NCI-H128 (cell line): ENCODE measurements around the gene EFCAB3.
A peak's percentile ranks its signal among the peaks of the same experiment; 100 is the strongest.
"Not testable (repeated sequence)": the region's sequence is repeated elsewhere in the genome, so short reads cannot be mapped to it uniquely, and the experiment has no call there.

Experiments used
- DNase-seq: peaks from one replicate; lab custom pipeline; 2025; ENCODE audit not compliant: unreplicated experiment; lab: John Stamatoyannopoulos, UW

The EFCAB3 gene

DNA sequence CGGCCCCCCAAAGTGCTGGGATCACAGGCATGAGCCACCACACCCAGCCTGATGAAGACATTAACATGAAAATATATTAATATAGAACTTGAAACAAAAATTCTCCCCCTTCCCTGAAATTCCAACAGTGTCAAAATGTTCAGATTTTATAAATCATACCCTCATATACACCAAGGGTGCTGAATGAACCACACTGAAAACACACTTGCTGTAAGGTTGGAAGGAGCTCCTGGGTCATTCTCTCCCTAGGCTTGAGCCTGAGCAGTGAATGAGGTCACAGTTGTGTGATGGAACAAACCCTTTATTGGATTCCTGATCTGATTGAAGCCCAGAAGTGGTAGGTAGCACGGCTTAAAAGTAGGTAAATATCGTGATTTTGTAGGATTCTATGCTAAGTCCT lies at the start of gene EFCAB3:
Gene EFCAB3 (plus strand): TSS at position 301 of the 400 bp plus-strand sequence. CDS start 2,427 bp downstream, outside the sequence.
- DNase-seq, result no peak

DNA sequence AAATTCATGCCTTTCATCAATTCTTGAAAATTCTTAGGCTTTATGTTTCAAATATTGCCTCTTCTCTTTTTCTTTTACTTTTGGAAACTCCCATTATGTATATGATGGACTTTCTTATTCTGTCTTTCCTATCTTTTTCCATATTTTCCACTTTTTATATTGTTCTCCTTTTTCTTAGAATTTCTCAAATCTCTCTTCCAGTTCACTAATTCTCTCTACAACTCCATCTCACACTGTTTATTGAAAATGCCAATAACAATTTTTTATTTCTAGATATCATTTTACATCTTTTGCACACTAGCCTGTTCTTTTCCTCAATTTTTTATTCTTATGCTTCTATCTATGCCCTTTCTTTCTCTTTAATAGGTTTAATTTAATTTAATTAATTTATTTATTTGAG lies 43.8 kb upstream of the EFCAB3 start:
- DNase-seq, result no peak

DNA sequence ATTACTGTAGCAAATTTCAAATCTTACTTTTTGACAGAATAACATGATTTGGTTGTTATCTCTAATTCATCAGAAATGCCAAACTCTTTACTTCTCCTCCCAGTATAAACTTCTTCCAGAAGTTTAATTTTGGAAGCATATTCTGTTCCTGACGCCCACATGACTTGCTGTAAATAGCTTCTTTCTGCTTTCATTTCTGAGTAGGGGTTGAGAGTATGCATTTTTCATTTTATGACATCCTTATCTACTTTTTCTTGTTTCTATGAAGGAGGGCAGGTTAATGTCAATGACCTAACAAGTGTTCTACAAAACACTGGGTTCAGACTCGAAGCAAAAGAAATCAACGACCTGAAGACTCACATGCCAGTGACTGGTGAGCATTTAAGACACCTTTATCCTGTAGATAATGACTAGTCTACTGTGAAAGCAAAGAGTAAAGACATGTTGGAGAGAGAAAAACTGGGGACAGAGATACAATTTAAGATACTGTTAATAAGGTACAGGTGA lies 36.5 kb upstream of the EFCAB3 start:
- DNase-seq, result no peak

DNA sequence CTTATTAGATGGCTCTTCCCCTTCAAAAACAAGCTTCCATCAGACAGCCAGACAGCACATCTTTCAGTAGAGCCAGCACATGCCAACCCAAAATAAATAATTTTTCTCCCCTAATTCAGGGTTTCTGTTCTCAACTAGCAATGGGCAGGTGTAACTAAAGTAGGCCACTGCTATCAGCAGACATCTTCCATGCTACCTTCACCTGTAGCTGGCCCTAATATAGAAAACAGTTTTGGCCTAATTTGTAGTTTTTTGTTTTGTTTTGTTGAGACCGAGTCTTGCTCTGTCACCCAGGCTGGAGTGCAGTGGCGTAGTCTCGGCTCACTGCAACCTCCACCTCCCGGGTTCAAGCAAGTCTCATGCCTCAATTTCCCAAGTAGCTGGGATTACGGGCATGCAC lies 29.2 kb upstream of the EFCAB3 start:
- DNase-seq, result no peak

DNA sequence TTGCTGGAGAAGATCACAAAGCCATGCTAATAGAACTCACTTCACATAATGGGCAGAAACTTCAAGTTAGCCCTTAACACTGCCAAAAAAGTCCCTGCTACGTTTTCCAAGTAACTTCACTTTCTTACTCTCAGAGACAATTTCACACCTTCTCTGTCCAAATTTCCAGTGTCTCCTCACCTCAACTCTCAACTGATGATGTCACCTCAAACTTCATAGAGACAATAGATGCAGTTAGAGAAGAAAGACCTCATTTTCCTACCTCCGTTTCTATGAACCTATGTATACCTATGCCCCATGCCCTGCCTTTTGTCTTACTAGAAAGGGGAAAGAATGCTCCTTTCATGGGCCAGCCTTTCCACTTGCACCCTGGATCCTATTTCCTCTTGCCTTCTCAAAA lies 14.2 kb upstream of the EFCAB3 start:
- DNase-seq, result no peak

DNA sequence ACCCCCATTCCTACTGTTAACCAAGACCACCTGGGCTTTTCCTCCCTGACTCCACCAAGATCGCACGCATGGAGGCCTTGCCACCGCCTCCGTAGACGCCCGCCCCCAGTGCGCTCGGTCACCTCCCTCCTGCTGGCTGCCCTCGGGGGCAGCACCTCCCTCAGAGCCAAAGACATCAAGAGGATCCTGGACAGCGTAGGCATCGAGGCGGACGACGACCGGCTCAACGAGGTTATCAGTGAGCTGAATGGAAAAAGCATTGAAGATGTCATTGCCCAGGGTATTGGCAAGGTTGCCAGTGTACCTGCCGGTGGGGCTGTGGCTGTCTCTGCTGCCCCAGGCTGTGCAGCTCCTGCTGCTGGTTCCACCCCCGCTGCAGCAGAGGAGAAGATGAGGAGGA lies 1.2 kb downstream of the EFCAB3 start:
- no peak for DNase-seq

DNA sequence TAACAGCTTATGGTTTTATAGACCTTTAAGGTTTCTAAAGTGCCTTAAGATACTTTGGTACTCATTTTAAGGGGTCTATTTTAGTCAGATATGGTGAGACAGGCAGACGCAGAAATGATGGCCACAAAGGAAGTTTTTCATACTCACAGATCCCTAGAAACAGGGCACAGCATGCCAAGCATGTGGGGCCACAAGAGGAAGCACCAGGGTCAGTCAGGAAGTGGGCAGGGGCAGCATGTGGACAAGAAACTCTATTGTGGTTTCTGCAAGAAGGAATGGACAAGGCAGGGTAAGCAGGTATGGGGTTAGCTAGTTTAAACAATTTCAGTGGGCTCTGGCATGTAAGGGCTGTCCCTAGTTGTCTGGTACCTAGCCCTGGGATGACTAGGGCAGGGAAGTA lies 8.5 kb downstream of the EFCAB3 start:
- no peak for DNase-seq

DNA sequence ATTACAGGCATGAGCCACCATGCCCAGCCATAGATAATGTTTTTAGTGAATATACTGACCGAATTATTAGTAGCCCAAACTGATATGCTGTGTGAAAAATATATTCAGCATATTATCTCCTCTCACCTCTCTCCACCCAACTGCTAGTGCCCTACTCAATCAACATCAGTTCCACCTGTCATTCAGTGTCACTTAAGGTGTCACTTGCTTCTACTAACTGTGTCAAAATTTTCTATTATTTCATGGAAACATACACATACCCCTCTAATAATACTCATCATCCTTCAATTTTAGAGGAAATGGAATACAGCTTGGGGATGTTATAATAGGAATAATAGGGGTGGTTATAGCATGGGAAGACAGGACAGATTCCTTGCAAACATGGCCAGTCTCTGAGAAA lies 12.6 kb downstream of the EFCAB3 start:
- no peak for DNase-seq

DNA sequence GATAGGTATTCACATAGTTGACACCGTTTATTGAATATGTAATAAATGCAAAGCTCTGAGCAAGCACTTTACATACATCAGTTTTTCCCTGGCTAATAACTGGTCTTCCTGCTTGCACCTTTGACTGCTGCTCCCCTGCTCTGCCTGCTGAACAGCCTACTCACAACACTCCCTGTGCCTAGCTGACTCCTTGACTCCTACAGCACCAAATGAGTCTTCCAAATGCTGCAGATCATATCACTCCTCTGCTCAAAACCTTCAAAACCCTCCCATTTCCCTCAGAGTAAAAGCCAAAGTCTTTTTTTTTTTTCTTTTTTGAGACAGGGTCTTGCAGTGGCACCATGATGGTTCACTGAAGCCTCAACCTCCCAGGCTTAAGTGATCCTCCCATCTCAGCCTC lies 18.5 kb downstream of the EFCAB3 start:
- no peak for DNase-seq

DNA sequence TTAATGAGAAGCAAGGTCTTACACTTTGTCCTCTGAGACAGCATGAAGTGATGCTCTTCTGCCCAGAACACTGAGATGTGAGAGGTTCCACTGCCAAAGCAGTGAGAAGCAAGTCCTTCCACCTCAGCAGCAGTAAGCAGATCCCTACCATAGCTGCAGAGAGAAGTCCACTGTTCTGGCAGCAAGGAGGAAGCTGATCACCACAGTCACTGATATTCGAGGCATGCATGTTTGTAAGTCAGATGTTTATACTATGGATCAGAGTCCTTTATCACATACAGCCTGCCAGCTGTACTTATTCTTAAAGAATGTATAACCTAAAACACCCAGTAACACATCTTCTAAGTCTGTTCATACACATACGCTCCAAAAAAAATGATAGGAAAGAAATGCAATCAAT lies 25.1 kb downstream of the EFCAB3 start:
- DNase-seq, result no peak

DNA sequence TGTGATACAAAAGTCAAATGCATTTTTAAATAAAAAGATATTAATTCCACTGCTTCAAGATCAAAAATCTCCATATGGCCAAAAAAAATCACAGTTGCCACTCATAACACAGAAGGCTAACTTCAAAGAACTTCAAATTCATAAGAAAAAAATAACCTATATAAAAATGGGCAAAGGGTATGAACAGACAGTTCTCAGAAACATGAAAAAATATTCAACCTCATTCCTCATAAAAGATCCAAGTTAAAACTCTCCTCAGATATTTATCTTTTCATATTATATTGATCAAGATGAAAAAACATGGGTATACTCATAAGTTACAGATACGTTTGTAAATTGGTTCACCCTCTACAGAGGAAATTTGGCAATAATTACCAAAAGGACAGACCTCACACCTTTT lies 32.7 kb downstream of the EFCAB3 start:
- not testable (repeated sequence) for DNase-seq

DNA sequence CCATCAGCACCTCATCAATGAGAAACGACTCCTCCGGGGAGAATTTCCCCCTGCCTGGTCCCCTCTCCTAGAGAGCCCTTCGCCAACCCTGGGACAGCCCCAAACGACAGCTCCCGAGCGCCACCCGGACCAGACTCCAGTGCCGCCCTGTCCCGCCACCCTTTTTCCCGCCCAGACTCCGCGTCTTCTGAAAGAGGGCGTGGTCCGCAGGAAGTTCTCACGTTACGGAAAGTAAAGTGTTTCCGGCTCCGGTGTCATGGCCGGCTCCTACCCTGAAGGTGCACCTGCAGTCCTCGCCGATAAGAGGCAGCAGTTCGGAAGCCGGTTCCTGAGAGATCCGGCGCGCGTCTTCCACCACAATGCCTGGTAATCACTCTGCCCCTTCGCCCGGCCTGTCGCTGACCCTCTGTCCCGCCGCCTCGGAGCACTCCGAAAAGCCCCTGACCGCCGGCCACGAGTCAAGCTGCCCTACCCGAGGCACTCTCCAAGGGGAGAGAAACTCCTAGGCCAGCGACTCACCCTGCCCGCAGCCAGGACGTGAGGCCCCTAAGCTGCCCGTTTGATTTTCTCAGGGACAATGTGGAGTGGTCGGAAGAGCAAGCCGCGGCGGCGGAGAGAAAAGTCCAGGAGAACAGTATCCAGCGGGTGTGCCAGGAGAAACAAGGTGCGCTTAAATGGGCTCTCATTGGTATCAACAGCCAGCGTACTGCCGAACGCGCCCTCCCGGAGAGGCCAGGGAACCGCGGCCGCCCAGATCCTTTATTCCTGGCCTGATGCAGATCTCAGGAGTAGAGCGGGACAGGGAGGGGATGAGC lies 43.5 kb downstream of the EFCAB3 start, which contains the start of gene METTL2A:
Gene METTL2A (plus strand): TSS at position 251 of the 815 bp plus-strand sequence. CDS start 6 bp downstream, at position 257.
- peak; percentile 60 for DNase-seq

DNA sequence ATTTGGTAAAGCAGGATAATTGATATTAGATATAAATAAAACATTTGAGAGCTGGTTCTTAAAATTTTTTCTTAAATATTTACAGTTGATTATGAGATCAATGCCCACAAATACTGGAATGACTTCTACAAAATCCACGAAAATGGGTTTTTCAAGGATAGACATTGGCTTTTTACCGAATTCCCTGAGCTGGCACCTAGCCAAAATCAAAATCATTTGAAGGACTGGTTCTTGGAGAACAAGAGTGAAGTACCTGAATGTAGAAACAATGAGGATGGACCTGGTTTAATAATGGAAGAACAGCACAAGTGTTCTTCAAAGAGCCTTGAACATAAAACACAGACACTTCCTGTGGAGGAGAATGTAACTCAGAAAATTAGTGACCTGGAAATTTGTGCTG lies 45.9 kb downstream of the EFCAB3 start:
- DNase-seq, result not testable (repeated sequence)

DNA sequence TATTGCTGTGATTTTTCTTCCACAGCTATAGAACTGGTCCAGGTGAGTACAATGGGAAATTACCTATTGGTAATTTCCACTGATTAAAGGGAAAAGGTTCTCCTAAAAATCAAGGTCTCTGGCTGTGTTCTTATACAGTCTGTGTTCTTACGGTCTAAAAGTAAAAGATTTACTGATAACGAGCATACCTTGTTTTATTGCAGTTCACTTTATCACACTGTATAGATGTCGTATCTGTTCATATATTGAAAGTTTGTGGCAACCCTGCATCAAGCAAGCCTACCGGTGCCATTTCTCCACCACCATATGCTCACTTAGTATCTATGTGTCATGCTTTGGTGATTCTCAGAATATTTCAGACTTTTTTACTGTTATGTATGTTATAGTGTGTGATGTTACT lies 54.9 kb downstream of the EFCAB3 start:
- DNase-seq, result not testable (repeated sequence)

DNA sequence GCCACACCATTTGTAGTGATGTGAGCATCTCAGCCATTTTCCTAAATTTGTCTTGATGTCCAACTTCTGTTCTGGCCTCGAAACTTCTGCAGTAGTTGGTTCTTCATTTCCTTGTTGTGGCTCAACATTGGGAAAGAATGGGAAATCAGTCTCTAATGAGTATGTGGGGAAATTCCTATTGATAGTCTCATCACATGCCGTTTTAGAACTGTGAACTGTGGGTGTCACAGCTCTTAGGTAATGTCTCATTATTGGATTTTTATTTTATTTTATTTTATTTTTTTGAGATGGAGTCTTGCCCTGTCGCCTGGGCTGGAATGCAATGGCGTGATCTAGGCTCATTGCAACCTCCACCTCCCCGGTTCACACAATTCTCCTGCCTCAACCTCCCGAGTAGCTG lies 60.8 kb downstream of the EFCAB3 start:
- DNase-seq, result not testable (repeated sequence)

DNA sequence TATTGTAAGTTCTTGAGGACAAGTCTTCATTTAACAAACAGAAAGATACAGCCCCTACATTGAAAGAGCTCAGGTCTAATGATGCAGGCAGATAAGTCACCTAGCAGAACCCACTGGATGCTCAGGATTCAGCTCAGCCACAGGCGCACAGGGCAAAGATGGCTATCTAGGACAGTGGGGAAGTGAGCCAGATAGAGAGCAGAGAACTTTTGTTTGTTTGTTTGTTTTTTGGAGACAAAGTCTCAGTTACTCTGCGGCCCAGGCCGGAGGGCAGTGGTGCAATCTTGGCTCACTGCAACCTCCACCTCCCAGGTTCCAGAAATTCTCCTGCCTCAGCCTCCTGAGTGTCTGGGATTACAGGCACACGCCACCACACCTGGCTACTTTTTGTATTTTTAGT lies 63.7 kb downstream of the EFCAB3 start:
- no peak for DNase-seq

DNA sequence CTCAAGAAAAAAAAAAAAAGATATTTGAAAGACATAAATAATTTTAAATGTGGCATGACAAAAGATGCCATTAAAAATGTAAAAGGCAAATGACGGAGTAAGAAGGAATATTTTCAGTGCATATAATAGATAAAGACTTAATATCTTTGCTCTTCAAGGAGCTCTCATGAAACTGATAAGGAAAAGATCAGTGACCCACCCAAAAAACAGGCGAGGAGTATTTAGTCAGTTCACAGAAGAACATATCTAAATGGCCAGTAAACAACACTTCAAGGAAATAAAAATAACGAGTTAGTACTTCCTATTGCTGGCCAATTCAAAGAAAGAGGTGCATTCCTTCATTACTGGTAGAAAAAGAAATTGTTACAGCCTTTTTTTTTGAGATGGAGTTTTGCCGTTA lies 65.4 kb downstream of the EFCAB3 start:
- not testable (repeated sequence) for DNase-seq

DNA sequence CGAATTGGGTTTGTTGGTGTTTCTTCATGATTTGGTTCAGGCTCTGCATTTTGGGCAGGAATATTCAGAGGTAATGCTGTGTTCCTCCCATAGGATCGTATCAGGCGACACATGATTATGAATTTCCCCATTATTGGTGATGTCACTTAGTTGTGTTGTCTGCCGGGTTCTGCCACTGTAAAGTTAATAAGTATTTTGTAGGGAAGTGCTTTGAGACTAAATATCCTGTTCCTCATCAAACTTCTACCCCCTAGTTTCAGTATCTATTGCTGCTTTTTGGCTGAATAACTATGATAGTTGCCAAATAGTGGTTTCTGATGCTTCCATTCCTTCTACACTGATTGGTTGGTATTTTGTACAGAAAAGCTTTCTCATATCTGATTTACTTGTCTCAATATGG lies 71.8 kb downstream of the EFCAB3 start:
- not testable (repeated sequence) for DNase-seq

DNA sequence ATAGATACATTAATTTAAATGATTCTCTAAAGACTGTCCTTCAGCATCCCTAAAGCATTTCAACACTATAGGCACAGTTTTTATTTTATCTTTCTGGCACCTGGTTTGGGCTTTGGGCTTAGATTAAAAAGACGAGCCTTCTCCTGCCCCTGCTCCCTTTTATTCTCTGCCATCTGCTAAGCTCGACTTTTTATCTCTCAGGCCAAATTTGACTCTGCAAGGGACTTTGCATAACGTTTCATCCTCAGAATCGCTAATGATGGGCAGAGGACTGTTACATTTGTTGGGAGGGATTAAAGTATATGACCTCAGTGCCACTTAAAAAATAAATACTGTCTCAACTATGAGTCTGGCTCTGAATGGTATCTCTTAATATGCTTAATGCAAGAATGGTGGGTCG lies 72.7 kb downstream of the EFCAB3 start:
- DNase-seq, result not testable (repeated sequence)

DNA sequence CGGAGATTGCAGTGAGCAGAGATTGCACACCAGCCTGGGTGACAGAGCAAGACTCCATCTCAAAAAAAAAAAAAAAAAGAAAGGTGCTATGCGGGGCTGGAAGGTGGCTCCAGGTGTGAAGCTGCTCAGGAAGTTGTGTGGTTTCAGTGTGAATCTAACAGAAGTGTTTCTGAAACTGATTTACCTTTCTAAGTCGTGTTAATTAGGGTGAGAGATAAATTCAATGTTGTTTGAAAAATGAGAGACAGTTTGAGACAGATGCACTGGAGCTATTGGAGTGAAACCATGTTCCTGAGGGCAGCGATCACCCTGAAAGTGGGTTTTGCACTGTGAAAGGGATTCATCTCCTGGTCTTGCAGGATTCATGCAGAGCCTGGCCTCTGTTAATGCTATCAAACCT lies 73.3 kb downstream of the EFCAB3 start:
- not testable (repeated sequence) for DNase-seq

DNA sequence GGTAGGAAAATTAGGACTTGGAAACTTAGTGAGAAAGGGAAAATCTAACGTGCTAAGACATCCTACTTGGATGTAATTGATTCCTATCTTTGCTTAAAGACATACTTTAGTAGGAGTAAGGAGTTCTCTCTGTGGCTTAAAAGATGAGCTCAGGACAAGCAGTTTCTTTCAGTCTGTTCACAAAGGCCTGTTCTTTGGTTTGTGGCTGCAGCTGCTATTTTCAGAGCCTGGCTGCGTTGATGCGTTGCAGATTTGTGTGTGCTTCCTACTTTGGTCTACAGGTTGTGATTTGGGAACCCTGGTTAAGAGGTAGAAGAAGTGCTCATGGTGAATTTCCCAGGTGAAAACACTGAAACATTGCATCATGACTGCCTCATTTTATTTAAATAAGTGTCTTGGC lies 73.8 kb downstream of the EFCAB3 start:
- DNase-seq, result not testable (repeated sequence)

DNA sequence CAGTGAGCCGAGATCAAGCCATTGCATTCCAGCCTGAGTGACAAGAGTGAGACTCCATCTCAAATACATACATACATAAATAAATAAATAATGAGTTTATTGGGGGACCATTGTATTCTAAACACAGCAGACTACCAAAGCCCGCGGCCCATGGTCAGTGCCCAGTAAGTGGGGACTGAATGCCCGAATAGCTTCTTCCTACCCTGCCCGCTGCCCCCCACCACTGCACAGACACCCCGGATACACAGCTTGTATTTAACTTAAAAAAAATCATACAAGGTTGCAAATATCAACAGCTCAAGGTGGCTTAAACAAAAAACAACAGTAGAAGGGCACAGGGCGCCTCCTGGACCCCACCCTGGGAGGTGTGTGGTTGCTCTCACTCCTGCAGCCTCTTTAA lies 75.7 kb downstream of the EFCAB3 start:
- no peak for DNase-seq

DNA sequence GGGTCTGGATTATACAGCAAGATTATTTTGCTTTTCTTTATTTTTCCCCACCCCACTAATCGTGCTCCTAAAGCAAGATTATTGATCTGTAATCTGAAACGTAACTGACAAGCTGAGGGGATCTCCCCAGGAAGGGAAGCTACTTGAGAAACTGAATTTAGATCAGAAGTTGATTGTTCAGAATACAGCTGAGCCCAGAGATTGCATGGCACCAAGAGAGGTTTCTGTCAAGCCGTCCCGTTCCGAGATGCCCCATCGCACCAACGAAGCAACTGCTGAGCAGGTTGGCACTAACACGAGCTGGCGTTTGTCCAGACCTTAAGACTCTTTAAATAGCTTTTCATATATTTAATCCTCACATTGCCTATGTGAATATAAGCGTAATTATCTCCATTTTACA lies 78.1 kb downstream of the EFCAB3 start:
- DNase-seq, result not testable (repeated sequence)
